Measurements from ENCODE around the gene RFX2.
"Not testable (repeated sequence)": the region's sequence is repeated elsewhere in the genome, so short reads cannot be mapped to it uniquely, and the experiment has no call there.

RFX2 gene

GRCh38 chr19:5966941-5967340 lies 143.4 kb downstream of the RFX2 start:
- no peak for DNase-seq

- DNase-seq, result peak; percentile 57
Measured at GRCh38 chr19:5966215-5966614, 144.1 kb downstream of the RFX2 start.

- DNase-seq, result no peak
Measured at GRCh38 chr19:5964816-5965565, 145.3 kb downstream of the RFX2 start.

- DNase-seq, result no peak
Measured at GRCh38 chr19:5963855-5964254, 146.4 kb downstream of the RFX2 start.

GRCh38 chr19:5963259-5963658 lies 147.0 kb downstream of the RFX2 start:
- not testable (repeated sequence) for DNase-seq

- DNase-seq, result peak; percentile 52
Measured at GRCh38 chr19:5961969-5962945, 148.0 kb downstream of the RFX2 start.

- not testable (repeated sequence) for DNase-seq
Measured at GRCh38 chr19:5961641-5961968, 148.7 kb downstream of the RFX2 start.

GRCh38 chr19:5960005-5961001 lies 150.0 kb downstream of the RFX2 start:
- no peak for DNase-seq

- DNase-seq, result no peak
Measured at GRCh38 chr19:5959260-5960004, 150.9 kb downstream of the RFX2 start.

- no peak for DNase-seq
Measured at GRCh38 chr19:5958851-5959122, 151.5 kb downstream of the RFX2 start.

- DNase-seq, result no peak
Measured at GRCh38 chr19:5958074-5958850, 152.0 kb downstream of the RFX2 start.

GRCh38 chr19:5957170-5957569 lies 153.1 kb downstream of the RFX2 start:
- no peak for DNase-seq

GRCh38 chr19:5956728-5957127 lies 153.6 kb downstream of the RFX2 start:
- DNase-seq, result no peak

- no peak for DNase-seq
Measured at GRCh38 chr19:5956323-5956722, 154.0 kb downstream of the RFX2 start.

- no peak for DNase-seq
Measured at GRCh38 chr19:5955636-5955935, 154.7 kb downstream of the RFX2 start.

GRCh38 chr19:5954293-5954692 lies 156.0 kb downstream of the RFX2 start:
- no peak for DNase-seq

- DNase-seq, result no peak
Measured at GRCh38 chr19:5953680-5954213, 156.6 kb downstream of the RFX2 start.

- peak; percentile 67 for DNase-seq
Measured at GRCh38 chr19:5953030-5953589, 157.2 kb downstream of the RFX2 start.

- DNase-seq, result no peak
Measured at GRCh38 chr19:5952193-5953029, 157.9 kb downstream of the RFX2 start.

GRCh38 chr19:5951338-5951861 lies 158.9 kb downstream of the RFX2 start:
- DNase-seq, result no peak
